NCI-H1105 (cell line): ENCODE data around the gene PRC1.

Source experiments
- DNase-seq: peaks from one replicate; lab custom pipeline; 2025; lab: John Stamatoyannopoulos, UW

The PRC1 gene

GRCh38 chr15:90989040-90989768 lies 5.1 kb downstream of the PRC1 start:
- DNase-seq: no peak

- no peak for DNase-seq
These were observed 6.0 kb downstream of the PRC1 start for GRCh38 chr15:90988296-90988695.

- no peak for DNase-seq
These were observed 6.7 kb downstream of the PRC1 start for GRCh38 chr15:90987561-90988141.

- DNase-seq: no peak
These were observed 7.4 kb downstream of the PRC1 start for GRCh38 chr15:90986790-90987507.

- DNase-seq: no peak
These were observed 12.2 kb downstream of the PRC1 start for GRCh38 chr15:90982135-90982534.

GRCh38 chr15:90981681-90982080 lies 12.7 kb downstream of the PRC1 start:
- no peak for DNase-seq

GRCh38 chr15:90979582-90979981 lies 14.8 kb downstream of the PRC1 start:
- no peak for DNase-seq

GRCh38 chr15:90974216-90974615 lies 20.1 kb downstream of the PRC1 start:
- no peak for DNase-seq

- no peak for DNase-seq
These were observed 22.2 kb downstream of the PRC1 start for GRCh38 chr15:90972133-90972532.

- DNase-seq: no peak
These were observed 24.1 kb downstream of the PRC1 start for GRCh38 chr15:90970274-90970673.

- no peak for DNase-seq
These were observed 25.9 kb downstream of the PRC1 start for GRCh38 chr15:90968434-90968833.

GRCh38 chr15:90967206-90967605 lies 27.1 kb downstream of the PRC1 start:
- no peak for DNase-seq

- no peak for DNase-seq
These were observed 28.1 kb downstream of the PRC1 start for GRCh38 chr15:90966262-90966661.

GRCh38 chr15:90962021-90962420 lies 32.3 kb downstream of the PRC1 start:
- DNase-seq: no peak

- DNase-seq: no peak
These were observed 33.8 kb downstream of the PRC1 start for GRCh38 chr15:90960298-90961091.

GRCh38 chr15:90959894-90960293 lies 34.4 kb downstream of the PRC1 start:
- DNase-seq: no peak

GRCh38 chr15:90959028-90959595 lies 35.2 kb downstream of the PRC1 start:
- DNase-seq: no peak

- no peak for DNase-seq
These were observed 36.5 kb downstream of the PRC1 start for GRCh38 chr15:90957791-90958190.

GRCh38 chr15:90957031-90957790 lies 37.1 kb downstream of the PRC1 start:
- DNase-seq: no peak

- DNase-seq: peak; percentile 43
These were observed 37.9 kb downstream of the PRC1 start for GRCh38 chr15:90956274-90957030.
